Astrocyte of the cerebellum (primary cell): ENCODE measurements around the gene TBL2.
"Not testable (repeated sequence)": the region's sequence is repeated elsewhere in the genome, so short reads cannot be mapped to it uniquely, and the experiment has no call there.

Experiments
- DNase-seq: peaks from one replicate; pipeline ENCODE4 v3.0.0-alpha.2; 2011; ENCODE audit warnings: low read depth
- H3K4me3 ChIP-seq: 2 replicates; pipeline ENCODE4 v1.5.1; 2011; ENCODE audit warnings: mild to moderate bottlenecking, low read depth, low read length, moderate library complexity
- in situ Hi-C: cut with HindIII; loops from 2 replicates; pipeline ENCODE4 v1.10.0; 2017; ENCODE audit warnings: low sequenced_read_pairs
- TF ChIP-seq, protein P1 (sequence below): IDR thresholded peaks from 2 replicates; pipeline ENCODE4 v1.5.1; 2012; ENCODE audit warnings: low read length, low read depth, moderate library complexity, mild to moderate bottlenecking; ENCODE audit errors: missing control alignments

TBL2 gene

DNA sequence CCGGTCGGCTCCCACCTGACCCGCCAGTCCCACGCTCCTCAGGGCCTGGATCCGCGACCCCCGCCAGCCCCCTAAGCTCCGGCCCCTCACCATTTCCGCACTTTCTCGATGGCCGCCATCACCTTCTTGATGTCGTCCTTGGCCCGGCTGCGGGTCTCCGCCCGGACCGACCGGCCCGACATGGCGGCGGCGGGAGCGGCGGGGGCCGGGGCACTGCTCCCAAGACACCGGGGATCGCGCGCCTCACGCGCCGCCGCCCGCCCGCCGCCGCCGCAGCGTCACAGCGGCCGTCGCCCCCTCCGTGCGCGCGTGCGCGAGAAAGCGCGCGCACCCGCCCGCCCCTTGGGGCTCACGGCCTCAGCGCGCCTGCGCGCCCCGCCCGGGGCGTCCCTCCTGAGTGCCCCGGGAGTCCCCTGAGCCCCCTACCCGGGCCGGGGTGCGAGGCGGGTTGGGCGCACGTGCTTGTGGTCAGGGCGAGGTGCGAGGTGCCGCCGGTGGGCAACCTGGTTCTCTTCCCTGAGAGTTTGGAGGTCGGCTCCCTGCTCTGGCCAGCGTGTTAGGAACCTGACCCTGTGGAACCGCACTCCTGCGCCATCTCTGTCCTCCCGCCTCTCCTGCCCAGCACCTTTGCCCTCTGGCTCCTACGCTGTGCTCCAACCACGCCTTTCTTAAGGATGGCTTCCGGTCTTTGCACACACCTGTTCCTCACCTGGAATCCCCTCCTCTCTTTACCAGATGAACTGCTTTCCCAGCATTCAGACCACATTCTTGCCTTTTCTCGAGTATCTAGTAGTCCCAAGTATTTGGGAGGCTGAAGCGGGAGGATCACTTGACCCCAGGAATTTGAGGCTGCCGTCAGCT is 20.8 kb downstream of the TBL2 start, which contains the start of gene BCL7B:
Gene BCL7B, minus strand, starts transcription at position 294 of the 861 bp plus-strand sequence. Its CDS starts 112 bp downstream, at position 182.
- TF ChIP-seq, protein P1, sequence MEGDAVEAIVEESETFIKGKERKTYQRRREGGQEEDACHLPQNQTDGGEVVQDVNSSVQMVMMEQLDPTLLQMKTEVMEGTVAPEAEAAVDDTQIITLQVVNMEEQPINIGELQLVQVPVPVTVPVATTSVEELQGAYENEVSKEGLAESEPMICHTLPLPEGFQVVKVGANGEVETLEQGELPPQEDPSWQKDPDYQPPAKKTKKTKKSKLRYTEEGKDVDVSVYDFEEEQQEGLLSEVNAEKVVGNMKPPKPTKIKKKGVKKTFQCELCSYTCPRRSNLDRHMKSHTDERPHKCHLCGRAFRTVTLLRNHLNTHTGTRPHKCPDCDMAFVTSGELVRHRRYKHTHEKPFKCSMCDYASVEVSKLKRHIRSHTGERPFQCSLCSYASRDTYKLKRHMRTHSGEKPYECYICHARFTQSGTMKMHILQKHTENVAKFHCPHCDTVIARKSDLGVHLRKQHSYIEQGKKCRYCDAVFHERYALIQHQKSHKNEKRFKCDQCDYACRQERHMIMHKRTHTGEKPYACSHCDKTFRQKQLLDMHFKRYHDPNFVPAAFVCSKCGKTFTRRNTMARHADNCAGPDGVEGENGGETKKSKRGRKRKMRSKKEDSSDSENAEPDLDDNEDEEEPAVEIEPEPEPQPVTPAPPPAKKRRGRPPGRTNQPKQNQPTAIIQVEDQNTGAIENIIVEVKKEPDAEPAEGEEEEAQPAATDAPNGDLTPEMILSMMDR, result no peak

DNA sequence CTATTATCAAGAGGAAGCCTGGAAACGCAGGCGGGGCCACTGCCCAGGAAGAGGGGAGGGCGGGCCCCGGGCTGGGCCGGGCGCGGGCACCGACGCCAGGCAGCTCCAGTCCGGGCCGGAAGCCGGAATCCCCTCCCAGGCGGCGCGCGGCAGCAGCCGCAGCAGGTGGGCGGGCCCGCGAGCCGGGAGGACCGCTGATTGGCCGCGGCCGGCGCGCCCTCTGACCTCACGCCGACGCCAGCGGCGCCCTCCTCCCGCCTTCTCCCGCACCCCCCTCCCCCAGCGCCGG is 21.3 kb downstream of the TBL2 start:
- in situ Hi-C loops, result no loop called here
- DNase-seq, result peak; percentile 74

More for the DNA sequence above, 20.8 kb downstream of the TBL2 start, which contains the start of gene BCL7B:
- no peak for DNase-seq
- H3K4me3 ChIP-seq, result peak within 1 kb of the TSS; percentile 55
- in situ Hi-C loops, result no loop called here

GRCh38 chr7:73556208-73557107 is 21.9 kb downstream of the TBL2 start:
- DNase-seq, result no peak
- TF ChIP-seq, protein P1, result no peak
- in situ Hi-C loops, result no loop called here
- H3K4me3 ChIP-seq, result peak overlapping the region; percentile 55

More for the DNA sequence above, 21.3 kb downstream of the TBL2 start:
- TF ChIP-seq, protein P1, result no peak
- H3K4me3 ChIP-seq, result peak overlapping the region; percentile 55

DNA sequence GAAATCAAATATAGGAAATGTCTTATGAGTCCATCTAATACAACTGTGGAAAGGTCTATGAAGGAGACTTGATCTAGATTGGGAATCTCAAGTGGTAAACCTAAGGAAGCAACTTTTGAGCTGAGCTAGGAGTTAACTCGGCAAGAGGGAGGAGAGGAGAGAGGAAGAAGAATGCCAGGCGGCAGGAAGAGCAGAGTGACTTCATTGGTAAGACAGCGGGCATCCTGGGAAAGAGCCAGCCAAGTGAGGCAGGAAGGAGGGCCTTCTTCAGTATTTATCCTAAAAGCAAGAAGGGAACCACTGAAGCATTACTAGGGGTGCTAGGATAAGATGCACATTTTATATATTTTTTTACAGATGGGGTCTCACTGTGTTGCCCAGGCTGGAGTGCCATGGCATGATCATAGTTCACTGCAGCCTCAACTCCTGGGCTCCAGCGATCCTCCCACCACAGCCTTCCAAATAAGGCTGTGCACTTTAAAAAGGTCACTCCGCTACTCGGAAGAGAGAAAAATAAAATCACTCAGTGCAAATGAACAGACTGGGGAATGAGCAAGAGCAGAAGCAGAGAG is 22.9 kb downstream of the TBL2 start:
- TF ChIP-seq, protein P1, result no peak
- in situ Hi-C loops, result no loop called here
- H3K4me3 ChIP-seq, result no peak overlapping the region
- no peak for DNase-seq

DNA sequence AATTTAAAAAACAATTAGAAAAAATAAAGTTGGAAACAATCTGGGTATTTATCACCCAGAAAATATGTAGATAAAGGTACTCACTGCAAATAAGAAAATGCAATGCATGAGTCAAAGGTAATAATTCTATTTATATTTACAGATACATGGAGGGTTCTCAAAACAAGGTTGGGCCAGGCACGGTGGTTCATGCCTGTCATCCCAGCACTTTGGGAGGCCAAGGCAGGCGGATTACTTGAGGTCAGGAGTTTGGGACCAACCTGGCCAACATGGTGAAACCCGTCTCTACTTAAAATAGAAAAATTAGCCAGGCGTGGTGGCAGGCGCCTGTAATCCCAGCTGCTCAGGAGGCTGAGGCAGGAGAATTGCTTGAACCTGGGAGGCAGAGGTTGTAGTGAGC is 28.3 kb downstream of the TBL2 start:
- H3K4me3 ChIP-seq, in situ Hi-C loops, DNase-seq: not testable (repeated sequence)

DNA sequence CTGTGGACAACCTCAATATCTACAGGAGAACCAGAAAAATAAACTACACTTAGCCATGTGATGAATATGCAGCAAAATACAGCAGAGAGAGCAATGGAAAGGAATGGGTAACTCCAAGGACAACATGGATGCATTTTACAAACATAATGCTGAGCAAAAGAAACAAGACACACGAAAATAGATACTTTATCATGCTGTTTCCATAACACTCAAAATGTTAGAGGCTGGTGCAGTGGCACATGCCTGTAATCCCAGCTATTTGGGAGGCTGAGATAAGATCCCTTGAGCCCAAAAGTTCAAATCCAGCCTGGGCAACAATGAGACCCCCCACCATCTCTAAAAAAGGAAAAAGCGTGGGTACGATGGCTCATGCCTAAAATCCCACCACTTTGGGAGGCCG is 29.2 kb downstream of the TBL2 start:
- TF ChIP-seq, protein P1, result no peak
- no peak overlapping the region for H3K4me3 ChIP-seq
- in situ Hi-C loops, result no loop called here
- DNase-seq, result no peak

- TF ChIP-seq, protein P1, result no peak
- no peak overlapping the region for H3K4me3 ChIP-seq
- DNase-seq, result no peak
- in situ Hi-C loops, result no loop called here
Measured at GRCh38 chr7:73547841-73548240, 30.5 kb downstream of the TBL2 start.
